GM19239 (cell line): ENCODE results near the gene OR4D2.

Experiments
- DNase-seq: peaks from one replicate; pipeline ENCODE4 v3.0.0; 2011; ENCODE audit warnings: low spot score; ENCODE audit not compliant: insufficient read length
- FAIRE-seq: peaks from 2 replicates; lab custom pipeline; 2011; peaks lifted over from hg19 to GRCh38; lab: Jason Lieb, UNC

The OR4D2 gene

GRCh38 chr17:58204796-58205195, 38.0 kb downstream of the OR4D2 start:
- FAIRE-seq, result no peak
- DNase-seq, result no peak

GRCh38 chr17:58205936-58206335, 39.2 kb downstream of the OR4D2 start:
- no peak for DNase-seq
- FAIRE-seq, result no peak

GRCh38 chr17:58207451-58207850, 40.7 kb downstream of the OR4D2 start:
- DNase-seq, result no peak
- FAIRE-seq, result no peak

GRCh38 chr17:58208344-58208743, 41.6 kb downstream of the OR4D2 start:
- FAIRE-seq (no peak), DNase-seq (no peak)

GRCh38 chr17:58210922-58211321, 44.1 kb downstream of the OR4D2 start:
- no peak for FAIRE-seq
- DNase-seq, result no peak

- DNase-seq (no peak), FAIRE-seq (no peak)
Observed at GRCh38 chr17:58215685-58216084, 48.9 kb downstream of the OR4D2 start.

- DNase-seq (no peak), FAIRE-seq (no peak)
Observed at GRCh38 chr17:58217766-58218165, 51.0 kb downstream of the OR4D2 start.

GRCh38 chr17:58219007-58219788, 52.4 kb downstream of the OR4D2 start, which contains the start of gene MKS1:
MKS1 (minus strand) TSS chr17:58219255; CDS start chr17:58219230, 25 bp downstream.
- DNase-seq (peak; percentile 91), FAIRE-seq (peak; percentile 94)

GRCh38 chr17:58219789-58220183, 53.0 kb downstream of the OR4D2 start:
- FAIRE-seq, result no peak
- DNase-seq, result no peak
